C1 segment of cervical spinal cord (tissue), 14 donors: ENCODE measurements around the gene DLL1.

Experiments used
- DNase-seq, 14 donors: peaks; one replicate each; lab custom pipeline; 2025; lab: John Stamatoyannopoulos, UW

The DLL1 gene

GRCh38 chr6:170233286-170234205 is 57.3 kb downstream of the DLL1 start:
- DNase-seq: peak in 5 of 14 donors; percentile 17 to 93 (median 25)
